HepG2 (cell line): ENCODE results near the gene SDK2. TPM values are rescaled to one million over a fixed set of nuclear protein-coding genes. Genes with fewer than 3 reads are reported as not detected.

Source experiments
- ARID4A ChIP-seq: sonication (generic); formaldehyde crosslinking; IDR thresholded peaks from 2 replicates; pipeline ENCODE4 v1.5.0; 2020; ENCODE audit warnings: mild to moderate bottlenecking, missing genetic modification reagents, borderline replicate concordance
- ELF4 ChIP-seq: sonication (generic); formaldehyde crosslinking; IDR thresholded peaks from 2 replicates; pipeline ENCODE4 v1.5.0; 2020; ENCODE audit warnings: missing genetic modification reagents, mild to moderate bottlenecking, moderate library complexity, borderline replicate concordance
- MIER3 ChIP-seq: IDR thresholded peaks from 2 replicates; pipeline ENCODE4 v1.6.1; 2016; ENCODE audit warnings: missing compliant biosample characterization, borderline replicate concordance
- NCOA1 ChIP-seq: sonication (generic); formaldehyde crosslinking; IDR thresholded peaks from 2 replicates; pipeline ENCODE4 v1.9.0; 2021; ENCODE audit warnings: missing genetic modification reagents
- NFATC3 ChIP-seq: sonication (generic); formaldehyde crosslinking; IDR thresholded peaks from 2 replicates; pipeline ENCODE4 v1.5.1; 2020; ENCODE audit warnings: mild to moderate bottlenecking, missing genetic modification reagents
- NFYB ChIP-seq: sonication (generic); formaldehyde crosslinking; IDR thresholded peaks from 2 replicates; pipeline ENCODE4 v1.4.0; 2020; ENCODE audit warnings: missing genetic modification reagents
- RELA ChIP-seq: sonication (generic); formaldehyde crosslinking; IDR thresholded peaks from 2 replicates; pipeline ENCODE4 v1.4.0; 2020; ENCODE audit warnings: missing genetic modification reagents
- SIX1 ChIP-seq: sonication (generic); formaldehyde crosslinking; IDR thresholded peaks from 2 replicates; pipeline ENCODE4 v1.4.0; 2020; ENCODE audit warnings: missing genetic modification reagents, borderline replicate concordance
- TGIF2 ChIP-seq: IDR thresholded peaks from 2 replicates; pipeline ENCODE4 v1.6.1; 2016; ENCODE audit warnings: control low read depth, missing compliant biosample characterization
- THRA ChIP-seq: sonication (generic); formaldehyde crosslinking; IDR thresholded peaks from 2 replicates; pipeline ENCODE4 v1.4.0; 2020; ENCODE audit warnings: missing genetic modification reagents, borderline replicate concordance
- TP53 ChIP-seq: sonication (generic); formaldehyde crosslinking; conservative IDR thresholded peaks from 2 replicates; pipeline ENCODE4 v1.4.0; 2020; ENCODE audit warnings: missing genetic modification reagents
- ZIK1 ChIP-seq: sonication (generic); formaldehyde crosslinking; IDR thresholded peaks from 2 replicates; pipeline ENCODE4 v1.5.0; 2020; ENCODE audit warnings: mild to moderate bottlenecking, low read depth, missing genetic modification reagents, borderline replicate concordance
- ZNF335 ChIP-seq: sonication (generic); formaldehyde crosslinking; IDR thresholded peaks from 2 replicates; pipeline ENCODE4 v1.4.0; 2020; ENCODE audit warnings: missing genetic modification reagents
- ZNF350 ChIP-seq: sonication (generic); formaldehyde crosslinking; IDR thresholded peaks from 2 replicates; pipeline ENCODE4 v1.4.0; 2020; ENCODE audit warnings: mild to moderate bottlenecking, low read depth, missing genetic modification reagents, borderline replicate concordance
- ZNF574 ChIP-seq: sonication (generic); formaldehyde crosslinking; IDR thresholded peaks from 2 replicates; pipeline ENCODE4 v1.4.0; 2020; ENCODE audit warnings: missing genetic modification reagents
- ZNF580 ChIP-seq: IDR thresholded peaks from 2 replicates; pipeline ENCODE4 v1.6.1; 2016; ENCODE audit warnings: low read depth, borderline replicate concordance
- ZNF770 ChIP-seq: sonication (generic); formaldehyde crosslinking; IDR thresholded peaks from 2 replicates; pipeline ENCODE4 v1.5.0; 2020; ENCODE audit warnings: mild to moderate bottlenecking, missing genetic modification reagents
- polyA plus RNA-seq, 8 experiments: library from polyadenylated mRNA; depleted of rRNA in 3 of 8; stranded (reverse) in 7 of 8; unstranded in 1 of 8; fragments of >200 nt; fragmentation: Illumina TruSeq in 4 of 8; extraction: Trizol in 4 of 8; gene quantifications; 2 replicates each; pipeline versions ENCODE4 v1.2.1 to v1.2.3, GENCODE V29; 2011 to 2016; ENCODE audit warnings: low read depth in 4 of 8, missing spikeins in 1 of 8, mixed read lengths in 1 of 8; ENCODE audit not compliant: insufficient read depth in 1 of 8
- total RNA-seq, 5 experiments: library from RNA; depleted of rRNA; stranded (reverse); fragments of >200 nt; fragmentation: Illumina TruSeq; extraction: Trizol; gene quantifications; 2 replicates each; pipeline ENCODE4 v1.2.3, GENCODE V29; 2016; ENCODE audit warnings: low read depth in 1 of 5

SDK2 gene
- total and polyA plus RNA-seq, 2 of the 13 experiments (the other 11 are each of a cell fraction or from before 2014, with no cell fraction given): not detected

DNA sequence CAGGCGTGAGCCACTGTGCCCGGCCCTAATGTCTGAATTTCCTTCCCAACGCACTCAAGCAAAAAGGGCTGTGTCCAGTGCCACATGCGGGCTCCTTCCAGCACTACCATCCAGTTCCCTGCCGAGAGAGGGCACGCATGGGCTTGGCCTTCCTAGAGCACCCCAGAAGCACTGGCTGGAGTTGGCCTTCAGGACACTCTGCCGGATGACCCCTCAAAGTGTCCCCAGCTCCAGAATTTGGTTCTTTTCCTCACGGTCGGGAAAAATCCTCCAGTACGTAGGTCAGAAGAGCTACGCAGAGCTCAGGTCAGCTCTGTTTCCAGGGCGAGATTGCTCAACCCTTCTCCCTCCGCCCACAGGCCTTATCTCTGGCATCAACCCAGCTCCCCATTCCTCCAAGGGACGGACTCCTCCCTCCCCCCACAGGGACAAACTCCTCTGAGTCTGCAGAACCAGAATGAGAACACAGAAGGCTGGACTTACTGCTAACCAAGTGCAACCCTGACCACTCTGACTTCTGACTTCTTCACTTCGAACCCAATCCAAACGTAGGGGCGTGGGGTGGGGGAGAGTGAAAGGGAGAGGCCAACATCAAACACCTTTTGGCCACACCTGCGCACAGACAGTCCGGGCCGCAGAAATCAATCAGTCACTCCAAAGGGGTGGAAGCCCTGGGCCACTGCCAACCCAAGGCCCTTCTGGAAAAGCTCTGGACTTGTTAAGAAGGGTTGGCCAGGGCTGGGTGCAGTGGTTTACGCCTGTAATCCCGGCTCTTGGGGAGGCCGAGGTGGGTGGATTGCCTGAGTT lies 336.0 kb downstream of the SDK2 start (continued):
- TF ChIP-seq NFATC3 (CRISPR knock-in tag) (0 out of 2 replicates have a peak, but pooled peaks have one; percentile 60), ZNF574 (CRISPR knock-in tag) (peak; percentile 88), ZNF335 (CRISPR knock-in tag) (no peak; the same call in none of the 2 replicates), ELF4 (CRISPR knock-in tag) (no peak), ZIK1 (peak; percentile 73; the same call in 1 of the 2 replicates), NCOA1 (no peak), RELA (CRISPR knock-in tag) (peak; percentile 55; the same call in 1 of the 2 replicates), TP53 (peak; percentile 85; the same call in 1 of the 2 replicates), NFYB (CRISPR knock-in tag) (0 out of 2 replicates have a peak, but pooled peaks have one; percentile 4), ZNF770 (peak; percentile 35), SIX1 (CRISPR knock-in tag) (peak; percentile 59; the same call in 1 of the 2 replicates), TGIF2 (CRISPR knock-in tag) (peak; percentile 92; the same call in 1 of the 2 replicates), ZNF580 (CRISPR knock-in tag) (peak; percentile 88), ZNF350 (CRISPR knock-in tag) (peak; percentile 87), ARID4A (peak; percentile 71; the same call in 1 of the 2 replicates), THRA (CRISPR knock-in tag) (peak; percentile 82), MIER3 (peak; percentile 88; the same call in 1 of the 2 replicates)
